SW480 (cell line): ENCODE results near the gene NELL1.
A peak's percentile ranks its signal among the peaks of the same experiment; 100 is the strongest.
"Not testable (repeated sequence)": the region's sequence is repeated elsewhere in the genome, so short reads cannot be mapped to it uniquely, and the experiment has no call there.

Experiments
- DNase-seq: peaks from one replicate; pipeline ENCODE4 v3.0.0-alpha.2; 2016; ENCODE audit warnings: low spot score

NELL1 gene

GRCh38 chr11:21110415-21110814 lies 441.0 kb downstream of the NELL1 start:
- DNase-seq = no peak

DNA sequence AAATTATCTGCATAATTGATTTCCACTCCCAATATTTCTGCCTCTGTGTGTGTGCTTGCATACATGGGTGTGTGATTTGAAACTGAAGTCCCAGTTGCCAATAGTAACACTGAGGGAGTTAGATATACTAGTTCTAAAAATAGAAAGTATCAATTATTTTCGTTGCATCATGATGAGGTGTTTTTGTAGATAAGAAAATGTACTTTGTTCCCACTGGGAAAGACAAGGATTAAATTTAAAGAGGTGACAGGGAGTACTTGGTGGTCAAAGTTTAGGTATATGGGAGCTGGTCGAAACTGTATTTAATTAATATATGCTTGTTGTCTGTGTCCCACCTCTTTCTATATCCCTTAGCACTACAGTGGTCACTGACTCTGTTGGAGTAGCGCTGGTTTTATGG lies 444.5 kb downstream of the NELL1 start:
- DNase-seq = no peak

DNA sequence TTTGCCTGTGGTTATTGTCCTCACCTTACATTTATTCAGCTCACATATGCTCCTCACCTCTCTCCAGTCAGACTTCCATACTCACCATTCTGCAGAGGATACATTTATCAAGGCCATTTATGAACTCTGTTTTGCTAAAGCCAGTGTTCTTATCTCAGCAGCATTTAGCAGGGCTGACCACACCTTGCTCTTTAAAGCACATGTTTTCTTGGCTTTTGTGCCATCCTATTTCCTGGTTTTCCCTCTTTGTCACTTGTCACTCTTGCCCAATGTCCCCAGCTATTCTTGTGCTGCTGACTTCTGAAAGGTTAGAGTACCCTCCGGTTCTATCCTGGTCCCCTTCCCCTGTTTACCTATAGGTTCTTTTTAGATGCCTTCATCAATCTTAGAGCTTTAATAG lies 446.6 kb downstream of the NELL1 start:
- no peak for DNase-seq

GRCh38 chr11:21119411-21119810 lies 450.0 kb downstream of the NELL1 start:
- no peak for DNase-seq

DNA sequence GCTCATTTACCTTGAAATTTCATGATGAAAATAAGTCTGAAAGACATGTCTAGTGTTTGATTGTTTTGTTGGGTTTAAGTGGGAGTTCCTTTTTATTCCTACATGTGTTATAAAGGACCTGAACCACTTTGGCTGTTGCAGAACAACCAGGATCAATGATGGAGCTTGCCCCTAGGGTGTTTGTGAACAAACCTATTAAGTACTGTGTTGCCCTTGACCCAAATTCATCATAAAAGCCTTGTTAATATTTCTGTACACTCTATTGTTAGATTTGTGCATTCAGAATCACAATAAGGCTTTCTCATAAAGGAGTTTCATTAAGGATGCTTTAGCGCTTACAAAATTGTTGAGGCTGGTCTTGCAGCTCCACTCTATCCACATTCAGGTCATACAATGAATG lies 452.6 kb downstream of the NELL1 start:
- DNase-seq = no peak

DNA sequence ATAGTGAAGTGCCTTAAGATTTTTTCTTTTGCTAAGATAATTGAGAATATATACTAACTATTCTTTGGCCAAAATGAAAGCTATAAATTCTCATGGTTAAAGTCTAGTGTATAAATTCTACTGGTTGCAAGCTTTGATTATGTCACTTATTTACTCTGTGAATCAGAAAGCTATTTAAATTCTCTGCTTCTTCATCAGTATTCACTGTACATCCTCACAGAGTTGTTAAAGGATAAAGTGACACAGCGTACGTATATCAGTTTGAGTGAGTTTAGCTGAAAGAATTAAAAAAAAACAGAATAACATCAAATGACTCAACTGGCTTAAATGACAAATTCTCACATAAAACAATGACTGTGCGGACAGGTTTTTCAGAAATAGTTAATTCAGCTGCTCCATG lies 453.1 kb downstream of the NELL1 start:
- DNase-seq = no peak

DNA sequence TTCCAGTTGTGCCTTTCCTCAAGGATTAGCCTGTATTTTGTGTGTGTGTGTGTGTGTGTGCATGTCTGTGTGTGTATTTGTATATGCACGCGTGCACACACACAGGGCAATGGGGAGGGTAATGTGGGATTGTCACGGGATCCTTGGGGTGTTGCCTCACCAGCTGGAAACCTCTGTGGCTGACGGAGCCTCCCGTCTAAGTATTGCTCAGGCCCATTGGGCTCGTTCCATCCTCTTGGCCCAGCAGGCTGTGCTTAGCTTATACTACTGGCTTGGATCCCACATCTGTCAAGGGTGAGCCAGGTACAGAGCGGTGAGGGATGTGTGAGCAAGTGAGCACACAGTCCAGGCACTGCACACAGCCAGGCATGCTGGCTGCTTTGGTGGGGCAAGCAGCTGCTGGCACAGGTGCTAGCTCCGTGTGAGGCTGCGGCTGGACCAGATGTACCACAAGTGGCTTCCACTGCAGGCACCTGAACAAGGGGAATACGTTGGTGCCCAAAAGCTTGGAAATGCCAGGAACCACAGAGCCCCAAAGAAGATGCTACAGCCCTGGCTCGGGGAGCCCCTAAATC lies 462.8 kb downstream of the NELL1 start:
- DNase-seq = no peak

GRCh38 chr11:21133244-21133643 lies 463.9 kb downstream of the NELL1 start:
- no peak for DNase-seq

GRCh38 chr11:21133722-21134121 lies 464.3 kb downstream of the NELL1 start:
- DNase-seq = no peak

DNA sequence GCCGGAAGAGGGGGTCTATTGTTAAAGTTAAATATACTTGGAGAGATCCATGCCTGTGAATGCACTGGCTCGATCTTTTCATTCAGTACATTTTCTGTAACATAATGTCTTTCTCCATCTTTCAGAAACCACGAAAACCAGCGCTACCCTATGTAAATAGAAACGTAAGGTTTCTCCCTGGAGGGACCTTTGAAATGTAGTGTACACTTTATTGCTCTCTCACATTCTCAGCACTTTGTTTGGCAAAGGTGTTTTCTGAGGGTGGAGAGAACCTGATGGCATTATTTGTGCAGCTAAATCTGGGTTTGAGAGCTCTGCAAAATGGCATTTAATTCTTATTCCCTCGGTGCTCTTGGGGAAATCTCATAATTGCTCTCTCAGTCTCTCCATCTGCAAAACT lies 468.4 kb downstream of the NELL1 start:
- no peak for DNase-seq

DNA sequence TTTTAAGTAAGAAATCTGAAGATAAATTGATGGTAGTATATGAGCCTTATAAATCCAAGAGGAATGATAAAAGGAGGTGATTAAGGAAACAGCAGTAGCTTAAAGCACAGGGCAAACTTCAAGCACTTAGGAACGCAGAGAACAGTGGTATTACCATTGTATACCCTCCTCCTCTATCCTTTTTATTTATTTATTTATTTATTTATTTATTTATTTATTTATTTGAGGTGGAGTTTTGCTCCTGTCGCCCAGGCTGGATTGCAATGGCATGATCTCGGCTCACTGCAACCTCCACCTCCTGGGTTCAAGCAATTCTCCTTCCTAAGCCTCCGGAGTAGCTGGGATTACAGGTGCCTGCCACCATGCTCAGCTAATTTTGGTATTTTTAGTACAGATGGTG lies 472.2 kb downstream of the NELL1 start:
- not testable (repeated sequence) for DNase-seq

DNA sequence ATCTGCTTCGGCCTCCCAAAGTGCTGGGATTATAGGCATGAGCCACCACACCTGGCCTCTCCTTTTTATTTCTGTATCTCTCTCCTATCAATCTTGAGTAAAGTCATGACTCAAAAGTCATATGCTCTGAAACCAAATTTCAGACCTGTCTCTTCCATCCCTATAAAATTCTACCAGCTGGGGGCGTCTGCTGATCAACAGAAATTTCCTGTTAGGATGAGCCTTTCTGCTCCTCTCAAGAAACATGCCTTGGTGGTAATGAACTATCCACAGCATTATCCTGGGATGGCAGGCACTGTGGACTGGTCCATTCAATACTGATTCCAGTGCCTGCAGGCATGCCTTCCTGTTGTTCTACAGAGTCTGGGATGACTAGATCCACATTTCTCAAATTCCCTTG lies 472.6 kb downstream of the NELL1 start:
- DNase-seq = peak; percentile 9

DNA sequence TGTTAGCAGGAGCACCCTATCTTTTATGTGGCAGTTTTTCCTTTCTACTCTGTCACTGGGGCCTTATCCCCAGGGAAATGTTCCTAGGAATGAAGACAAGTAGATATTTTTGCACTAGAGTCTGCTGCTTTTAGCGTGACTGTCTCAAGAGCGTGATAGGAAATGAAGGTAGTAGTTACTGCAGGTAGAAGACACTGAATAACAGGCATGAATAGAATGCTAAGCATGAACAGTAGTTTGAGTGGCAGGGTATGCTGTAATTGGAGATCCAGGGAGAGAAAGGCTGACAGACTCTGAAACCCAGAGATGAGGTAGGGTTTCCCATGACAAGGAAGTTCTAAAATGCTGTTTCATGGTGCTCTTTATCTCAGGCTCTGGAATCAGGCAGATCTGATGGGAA lies 475.1 kb downstream of the NELL1 start:
- DNase-seq = no peak

GRCh38 chr11:21148376-21148775 lies 479.0 kb downstream of the NELL1 start:
- no peak for DNase-seq

- DNase-seq = no peak
Observed at GRCh38 chr11:21160140-21160539, 490.8 kb downstream of the NELL1 start.

- no peak for DNase-seq
Observed at GRCh38 chr11:21169639-21170038, 500.3 kb downstream of the NELL1 start.

- no peak for DNase-seq
Observed at GRCh38 chr11:21173476-21173875, 504.1 kb downstream of the NELL1 start.

DNA sequence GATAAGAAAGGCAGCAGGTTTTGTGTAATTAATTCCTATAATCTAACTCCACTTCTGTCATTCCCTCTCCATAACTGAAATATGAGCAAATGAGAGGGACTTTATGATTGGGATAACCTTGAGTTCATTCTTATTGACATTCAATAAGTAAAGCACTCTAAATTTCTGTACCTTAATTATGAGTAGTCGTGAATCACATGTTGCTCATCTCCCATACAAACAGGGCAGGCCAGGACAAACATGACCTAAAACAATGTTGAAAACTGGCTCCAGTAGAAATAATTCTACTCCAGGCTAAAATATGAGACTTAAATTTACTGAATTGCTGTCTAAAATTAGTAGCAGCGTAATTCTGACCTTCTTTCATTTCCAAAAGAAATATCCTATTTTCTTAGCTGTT lies 505.4 kb downstream of the NELL1 start:
- DNase-seq = no peak

DNA sequence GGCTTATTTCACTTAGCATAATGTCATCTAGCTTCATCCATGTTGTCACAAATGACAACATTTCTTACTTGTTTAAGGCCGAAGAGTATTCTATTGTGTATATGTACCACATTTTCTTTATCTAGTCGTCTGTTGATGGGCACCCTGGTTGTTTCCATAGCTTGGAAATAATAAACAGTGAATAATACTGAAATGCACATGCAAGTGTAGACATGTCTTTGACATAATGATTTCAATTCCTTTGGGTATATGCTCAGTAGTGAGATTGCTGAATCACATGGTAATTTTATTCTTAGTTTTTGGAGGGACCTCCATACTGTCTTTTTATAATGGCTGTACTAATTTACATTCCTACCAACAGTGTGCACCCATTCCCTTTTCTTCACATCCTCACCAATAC lies 508.0 kb downstream of the NELL1 start:
- DNase-seq = no peak

DNA sequence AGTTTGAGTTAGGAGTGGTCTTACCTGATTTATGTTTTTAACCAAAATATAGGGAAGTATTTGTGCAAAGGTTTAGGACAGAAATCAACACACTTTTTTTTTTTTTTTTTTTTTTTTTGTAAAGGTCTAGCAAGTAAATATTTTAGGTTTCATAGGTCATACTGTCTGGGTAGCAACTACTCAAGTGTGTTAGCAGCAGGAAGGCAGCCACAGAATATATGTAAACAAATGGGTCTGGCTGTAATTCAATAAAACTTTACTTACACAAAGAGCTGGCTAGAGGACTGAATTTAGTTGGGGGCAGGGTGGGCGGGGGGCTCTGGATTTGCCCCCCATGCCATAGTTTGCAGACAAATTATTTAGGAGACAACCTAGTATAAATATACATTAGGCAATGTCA lies 510.4 kb downstream of the NELL1 start:
- no peak for DNase-seq

GRCh38 chr11:21180182-21180581 lies 510.8 kb downstream of the NELL1 start:
- DNase-seq = no peak

- no peak for DNase-seq
Observed at GRCh38 chr11:21185959-21186358, 516.6 kb downstream of the NELL1 start.

DNA sequence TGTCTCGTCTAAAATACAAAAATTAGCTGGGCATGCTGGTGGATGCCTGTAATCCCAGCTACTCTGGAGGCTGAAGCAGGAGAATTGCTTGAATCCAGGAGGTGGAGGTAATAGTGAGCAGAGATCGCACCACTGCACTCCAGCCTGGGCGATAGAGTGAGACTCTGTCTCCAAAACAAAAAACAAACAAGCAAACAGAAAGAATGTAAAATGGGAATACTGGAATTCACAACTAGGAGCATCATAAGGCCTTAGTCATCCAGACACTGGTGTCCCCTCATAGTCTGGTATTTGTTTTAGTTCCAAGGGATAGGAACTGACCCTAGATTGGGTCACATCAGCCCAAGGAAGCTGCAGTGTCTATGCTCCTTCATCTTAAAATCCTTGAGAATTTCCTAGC lies 520.8 kb downstream of the NELL1 start:
- no peak for DNase-seq

DNA sequence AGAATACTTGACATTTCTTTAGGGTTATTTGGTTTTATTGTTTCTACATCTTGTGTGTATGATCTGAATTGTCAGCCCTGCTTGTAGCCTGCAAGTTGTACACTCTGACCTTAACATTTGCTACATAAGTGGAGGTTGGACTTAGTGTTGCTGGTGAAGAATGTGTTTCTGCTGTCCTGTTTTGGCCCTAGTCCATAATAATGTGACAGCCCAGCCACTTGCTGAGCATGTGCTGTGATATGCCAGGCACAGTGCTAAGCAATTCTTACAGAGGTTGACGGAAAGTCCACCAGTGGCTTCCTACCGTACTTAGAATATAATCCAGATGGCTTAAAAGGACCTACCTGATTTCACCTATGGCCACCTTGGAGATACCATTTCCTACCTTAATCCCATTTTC lies 526.6 kb downstream of the NELL1 start:
- no peak for DNase-seq

DNA sequence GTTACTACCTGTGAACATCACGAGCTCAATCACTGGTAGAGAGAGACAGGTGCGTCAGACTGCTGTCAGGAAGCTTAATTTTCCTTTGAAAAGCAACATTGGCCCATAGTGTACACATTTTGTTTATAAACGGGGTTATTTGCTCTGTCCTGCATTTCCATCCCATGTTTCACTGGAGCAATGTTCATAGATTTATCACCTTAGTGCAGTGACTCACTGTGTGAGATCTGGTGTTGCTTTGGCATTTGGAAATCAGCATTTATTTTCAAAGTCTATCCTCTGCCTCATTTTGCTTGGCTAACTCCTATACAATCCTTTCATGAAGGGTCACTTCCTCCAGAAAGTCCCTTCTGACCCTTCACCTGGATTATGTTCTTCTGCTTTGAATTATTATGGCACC lies 529.1 kb downstream of the NELL1 start:
- no peak for DNase-seq
